ENCODE data around the gene CRYBA2. TPM values are rescaled to one million over a fixed set of nuclear protein-coding genes. Genes with fewer than 3 reads are reported as not detected.

Gene CRYBA2
- total RNA-seq, 1 experiment from 2014 or later = not detected

- Histone ChIP-seq H3K36me3 (ENCODE audit: control insufficient read depth in 1 of 2, insufficient read depth in 2 of 2, low read length in 2 of 2) (no peaks in the 10 kb centered on the region), H3K79me2 (ENCODE audit: insufficient read depth, low read length) (no peaks in the 10 kb centered on the region), H3K9me3 (ENCODE audit: control insufficient read depth in 1 of 2, insufficient read depth in 1 of 2, low read depth in 1 of 2, low read length in 2 of 2) (no peaks in the 10 kb centered on the region), H3K4me1 (ENCODE audit: control insufficient read depth in 1 of 2, insufficient read depth in 2 of 2, low read length in 2 of 2) (peaks cover 0 to 10% of the 10 kb centered on the region in 2 experiments; a peak in 1 of 4 replicates), H3K27ac (ENCODE audit: low read depth, low read length) (no peak overlapping the region), H2AFZ (ENCODE audit: low read depth, low read length, poor library complexity, severe bottlenecking) (no peak overlapping the region), H3K4me3 (replicated peaks in 1 of 2; ENCODE audit: low read depth in 1 of 2, low read length in 2 of 2) (no peak overlapping the region), H3K27me3 (ENCODE audit: insufficient read depth, low read length) (0 out of 2 replicates have a peak, but pooled peaks cover 8% of the 10 kb centered on the region), H4K20me1 (ENCODE audit: insufficient read depth) (no peaks in the 10 kb centered on the region), H3K4me2 (ENCODE audit: low read length) (no peak overlapping the region), H3K9me2 (ENCODE audit: insufficient read depth) (no peaks in the 10 kb centered on the region), H3K9ac (ENCODE audit: low read length) (no peak overlapping the region)
- RAD21 ChIA-PET (ENCODE audit: low non-redundant PET in 1 of 2, low total read pairs in 2 of 2, uncharacterized antibody in 2 of 2, unreplicated experiment in 2 of 2) = no interaction called here
- DNase-seq (ENCODE audit: low read depth, low spot score) = no peak
- CTCF ChIA-PET = no interaction called here
- intact Hi-C loops (cut with micrococcal nuclease) = no loop called here
- no peak for ATAC-seq
- TF ChIP-seq CEBPB (IDR thresholded peaks at IDR 0.05; ENCODE audit: low read depth) = no peak
- TF ChIP-seq JUND (IDR thresholded peaks at IDR 0.05) = no peak
- no peak for TF ChIP-seq TCF7L2 (IDR thresholded peaks at IDR 0.05; ENCODE audit: borderline replicate concordance, extremely low read depth, insufficient read depth, insufficient read length)
- no peak for TF ChIP-seq RAD21 (IDR thresholded peaks at IDR 0.05; ENCODE audit: low read depth)
- TF ChIP-seq ZBTB33 (IDR thresholded peaks at IDR 0.05; ENCODE audit: extremely low read depth, insufficient replicate concordance, low read length) = no peak
- no peak for TF ChIP-seq POLR2AphosphoS5 (IDR thresholded peaks at IDR 0.05; ENCODE audit: low read depth, low read length)
- no peak for TF ChIP-seq POLR2A (IDR thresholded peaks at IDR 0.05; ENCODE audit: borderline replicate concordance, extremely low read depth, insufficient read depth, insufficient read length)
- TF ChIP-seq ELF1 (IDR thresholded peaks at IDR 0.05; ENCODE audit: borderline replicate concordance, low read depth) = no peak
- TF ChIP-seq ZNF274 (IDR thresholded peaks at IDR 0.05; ENCODE audit: low read depth, low read length) = no peak
- no peak for TF ChIP-seq REST (IDR thresholded peaks at IDR 0.05; ENCODE audit: low read depth)
- TF ChIP-seq MAX (IDR thresholded peaks at IDR 0.05) = no peak
- TF ChIP-seq EZH2phosphoT487 (IDR thresholded peaks at IDR 0.05; ENCODE audit: borderline replicate concordance) = no peak
- no peak for TF ChIP-seq ATF3 (IDR thresholded peaks at IDR 0.05)
- TF ChIP-seq FOSL1 (IDR thresholded peaks at IDR 0.05; ENCODE audit: low read depth) = no peak
- TF ChIP-seq YY1 (IDR thresholded peaks at IDR 0.05; ENCODE audit: extremely low read depth, insufficient replicate concordance, low read depth, low read length) = no peak
- no TSS peak for BruUV-seq (replicated peaks)
- POLR2A ChIA-PET = no interaction called here
These were observed 10.5 kb downstream of the CRYBA2 start for GRCh38 chr2:218982586-218983262.

Data from HCT116 (cell line).